Epithelial cell of esophagus (primary cell): ENCODE results near the gene CDC20B.

Experiments used
- DNase-seq: peaks from one replicate; pipeline ENCODE4 v3.0.0; 2010; ENCODE audit warnings: low read depth
- H3K4me3 ChIP-seq: 2 replicates; pipeline ENCODE4 v1.5.1; 2011; ENCODE audit warnings: mild to moderate bottlenecking, low read length, control low read depth
- CTCF ChIP-seq: IDR thresholded peaks from 2 replicates; pipeline ENCODE4 v1.5.1; 2011; ENCODE audit warnings: low read depth, mild to moderate bottlenecking, low read length, control low read depth, inconsistent platforms; ENCODE audit not compliant: insufficient read depth; ENCODE audit errors: missing control alignments

The CDC20B gene

GRCh38 chr5:55205001-55205400 is 32.0 kb upstream of the CDC20B start:
- peak; percentile 94 for DNase-seq
- no peak overlapping the region for H3K4me3 ChIP-seq
- TF ChIP-seq CTCF = no peak

GRCh38 chr5:55191165-55191564 is 18.2 kb upstream of the CDC20B start:
- DNase-seq = peak; percentile 61
- no peak for TF ChIP-seq CTCF
- H3K4me3 ChIP-seq = no peak overlapping the region

GRCh38 chr5:55188656-55189540 is 15.9 kb upstream of the CDC20B start:
- no peak overlapping the region for H3K4me3 ChIP-seq
- no peak for TF ChIP-seq CTCF
- DNase-seq = no peak

- TF ChIP-seq CTCF = peak; percentile 54
- no peak overlapping the region for H3K4me3 ChIP-seq
Observed at GRCh38 chr5:55187370-55187769, 14.4 kb upstream of the CDC20B start.

GRCh38 chr5:55180016-55180415 is 7.0 kb upstream of the CDC20B start:
- no peak for TF ChIP-seq CTCF
- H3K4me3 ChIP-seq = no peak overlapping the region
- peak; percentile 84 for DNase-seq

More at GRCh38 chr5:55187370-55187769, 14.4 kb upstream of the CDC20B start:
- peak; percentile 65 for DNase-seq

GRCh38 chr5:55177078-55177477 is 4.1 kb upstream of the CDC20B start:
- TF ChIP-seq CTCF = no peak
- H3K4me3 ChIP-seq = no peak overlapping the region
- no peak for DNase-seq
